ENCODE measurements around the gene SAMD11. TPM values are rescaled to one million over a fixed set of nuclear protein-coding genes. Genes with fewer than 3 reads are reported as not detected.

Gene SAMD11
- polyA plus RNA-seq, 1 donor, result 18.1 TPM

DNA sequence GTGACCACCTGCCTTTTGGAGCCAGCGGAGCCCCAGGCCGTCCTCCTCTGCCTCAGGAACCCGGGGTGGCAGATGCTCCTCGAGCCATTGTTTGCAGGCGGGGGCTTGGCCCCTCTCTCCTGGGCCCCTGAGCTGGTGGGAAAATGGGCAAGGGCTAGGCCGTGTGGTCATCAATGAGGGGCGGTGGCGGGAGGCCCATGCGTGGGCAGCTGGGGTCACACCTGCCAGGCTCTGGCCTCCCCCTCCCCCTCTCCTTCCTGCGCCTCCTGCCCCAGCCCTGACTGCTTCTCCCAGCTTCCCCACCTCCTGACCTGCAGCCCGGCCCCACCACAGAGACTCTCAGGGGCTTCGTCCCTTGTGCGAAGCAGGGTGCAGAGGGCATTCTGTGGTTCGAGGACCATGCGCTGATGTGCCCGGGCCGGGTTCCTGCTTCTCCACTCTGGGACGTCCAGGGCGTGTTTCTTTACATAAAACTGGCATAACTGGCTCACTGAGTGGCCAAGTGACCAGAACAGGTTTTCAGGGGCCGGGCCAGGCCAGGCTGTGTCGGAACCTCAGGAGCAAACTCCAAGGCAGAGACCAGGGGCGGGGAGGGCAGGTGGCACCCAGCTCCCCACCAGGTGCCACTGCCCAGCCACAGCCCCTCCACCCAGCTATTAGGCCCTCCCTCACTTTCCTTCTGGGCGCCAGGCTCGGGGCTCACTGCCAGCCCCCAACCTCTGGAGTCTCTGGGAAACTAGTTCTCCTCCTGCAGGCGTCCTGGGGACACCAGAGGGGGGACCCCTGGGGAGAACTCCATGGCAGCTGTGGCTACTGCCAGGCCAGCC lies 9.3 kb downstream of the SAMD11 start:
- Histone ChIP-seq H3K27me3 (ENCODE audit: control insufficient read depth, insufficient read depth, low read length) (peaks cover 81% of the 10 kb centered on the region), H3K9me3 (ENCODE audit: control insufficient read depth, low read depth, low read length) (peaks cover 7% of the 10 kb centered on the region), H3K36me3 (ENCODE audit: control insufficient read depth, insufficient read depth, low read length) (no peaks in the 10 kb centered on the region), H3K4me3 (ENCODE audit: low read length) (no peak overlapping the region), H3K4me1 (ENCODE audit: control insufficient read depth, insufficient read depth, low read length) (peaks cover 11% of the 10 kb centered on the region), H3K27ac (ENCODE audit: low read length) (no peak overlapping the region)
- WGBS (ENCODE audit: insufficient coverage, low lambda C conversion rate), result no CpG with 5 or more reads among the region's 25 CpGs
- DNase-seq, result no peak

DNA sequence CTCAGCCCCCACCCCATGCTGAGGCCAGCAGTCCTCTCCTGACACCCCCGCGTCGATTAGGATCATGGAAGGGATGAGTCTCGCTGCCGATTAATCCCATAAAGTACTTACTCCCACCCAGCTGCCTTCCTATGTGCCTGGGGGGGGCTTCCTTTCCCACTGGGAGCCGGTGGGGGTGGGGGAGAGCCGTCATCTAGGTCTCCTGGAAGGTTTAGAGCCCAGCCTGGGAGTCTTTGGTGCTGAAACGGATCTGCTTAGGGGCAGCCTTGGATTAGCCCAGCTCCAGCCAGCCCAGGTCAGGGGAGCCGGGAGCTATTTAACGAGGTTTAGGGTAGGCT lies 9.8 kb downstream of the SAMD11 start:
- H3K36me3 ChIP-seq (ENCODE audit: control insufficient read depth, insufficient read depth, low read length), result no peaks in the 10 kb centered on the region
- no peak overlapping the region for H3K27ac ChIP-seq (ENCODE audit: low read length)
- no CpG with 5 or more reads among the region's 10 CpGs for whole genome bisulfite sequencing (ENCODE audit: insufficient coverage, low lambda C conversion rate)
- H3K4me1 ChIP-seq (ENCODE audit: control insufficient read depth, insufficient read depth, low read length), result peaks cover 11% of the 10 kb centered on the region
- no peak overlapping the region for H3K4me3 ChIP-seq (ENCODE audit: low read length)
- H3K9me3 ChIP-seq (ENCODE audit: control insufficient read depth, low read depth, low read length), result peaks cover 7% of the 10 kb centered on the region
- no peak for DNase-seq
- peaks cover 82% of the 10 kb centered on the region for H3K27me3 ChIP-seq (ENCODE audit: control insufficient read depth, insufficient read depth, low read length)

DNA sequence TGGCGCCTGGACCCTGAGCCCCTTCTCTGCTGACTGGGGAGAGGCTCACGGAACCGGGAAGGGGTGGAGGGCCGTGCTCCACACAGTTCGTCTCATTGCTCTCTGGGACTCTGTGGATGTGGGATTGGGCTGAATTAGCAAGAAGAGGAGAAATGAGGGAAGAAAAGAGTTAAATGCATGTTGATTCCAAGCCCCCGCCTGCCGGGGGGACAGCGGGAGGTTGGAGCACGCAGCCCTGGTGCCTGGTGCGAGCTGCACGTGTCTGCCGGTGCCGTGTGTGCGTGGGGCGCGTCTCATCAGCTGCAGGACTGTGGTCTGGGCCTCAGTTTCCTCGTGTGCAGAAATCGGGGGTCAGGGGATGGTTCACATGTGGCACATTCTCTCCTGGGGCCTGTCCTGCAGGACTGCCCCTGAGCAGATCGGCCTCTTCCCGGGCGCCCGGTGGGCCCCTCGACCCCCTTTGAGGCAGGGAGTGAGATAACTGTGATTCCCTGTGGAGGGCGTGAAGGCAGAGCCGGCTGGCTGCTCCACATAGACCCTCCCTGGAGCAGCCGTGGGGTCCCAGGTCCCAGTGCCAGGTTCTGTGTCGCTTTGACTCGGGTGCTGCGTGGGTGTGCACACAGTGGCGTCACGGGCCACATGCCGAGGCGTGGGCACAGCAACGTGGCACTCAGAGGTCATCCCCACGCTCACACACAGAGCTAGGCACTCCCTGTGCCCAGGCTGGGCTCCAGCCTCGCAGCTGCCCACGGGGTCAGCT lies 11.4 kb downstream of the SAMD11 start:
- Histone ChIP-seq H3K4me1 (ENCODE audit: control insufficient read depth, insufficient read depth, low read length) (peaks cover 20% of the 10 kb centered on the region), H3K36me3 (ENCODE audit: control insufficient read depth, insufficient read depth, low read length) (no peaks in the 10 kb centered on the region), H3K27ac (ENCODE audit: low read length) (no peak overlapping the region), H3K9me3 (ENCODE audit: control insufficient read depth, low read depth, low read length) (peaks cover 12% of the 10 kb centered on the region), H3K4me3 (ENCODE audit: low read length) (no peak overlapping the region), H3K27me3 (ENCODE audit: control insufficient read depth, insufficient read depth, low read length) (peaks cover 87% of the 10 kb centered on the region)
- WGBS (ENCODE audit: insufficient coverage, low lambda C conversion rate), result no CpG with 5 or more reads among the region's 37 CpGs
- no peak for DNase-seq

DNA sequence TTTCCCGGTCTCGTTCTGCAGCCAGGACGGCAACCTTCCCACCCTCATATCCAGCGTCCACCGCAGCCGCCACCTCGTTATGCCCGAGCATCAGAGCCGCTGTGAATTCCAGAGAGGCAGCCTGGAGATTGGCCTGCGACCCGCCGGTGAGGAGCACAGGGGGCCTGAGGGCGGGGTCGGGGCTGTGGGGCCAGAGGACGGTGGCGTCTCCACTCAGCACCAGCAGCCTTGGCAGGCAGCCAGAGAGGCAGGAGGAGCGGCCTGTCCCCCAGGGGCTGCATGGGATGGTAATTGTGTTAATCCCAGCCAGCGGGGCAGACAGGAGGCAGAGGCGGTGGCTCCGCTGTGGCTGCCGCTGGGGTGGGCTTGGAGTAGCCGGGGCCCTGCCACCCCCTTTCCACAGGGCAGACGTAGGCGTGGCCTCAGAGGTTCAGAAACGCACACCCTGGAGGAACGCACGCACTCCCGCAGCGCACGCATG lies 12.1 kb downstream of the SAMD11 start:
- H3K27ac ChIP-seq (ENCODE audit: low read length), result no peak overlapping the region
- no peaks in the 10 kb centered on the region for H3K36me3 ChIP-seq (ENCODE audit: control insufficient read depth, insufficient read depth, low read length)
- H3K27me3 ChIP-seq (ENCODE audit: control insufficient read depth, insufficient read depth, low read length), result peaks cover 87% of the 10 kb centered on the region
- WGBS (ENCODE audit: insufficient coverage, low lambda C conversion rate), result 0% methylated on average over 1 of the region's 30 CpGs
- peaks cover 25% of the 10 kb centered on the region for H3K4me1 ChIP-seq (ENCODE audit: control insufficient read depth, insufficient read depth, low read length)
- DNase-seq, result peak in 1 of 2 donors; percentile 48
- no peak overlapping the region for H3K4me3 ChIP-seq (ENCODE audit: low read length)
- H3K9me3 ChIP-seq (ENCODE audit: control insufficient read depth, low read depth, low read length), result peaks cover 12% of the 10 kb centered on the region

DNA sequence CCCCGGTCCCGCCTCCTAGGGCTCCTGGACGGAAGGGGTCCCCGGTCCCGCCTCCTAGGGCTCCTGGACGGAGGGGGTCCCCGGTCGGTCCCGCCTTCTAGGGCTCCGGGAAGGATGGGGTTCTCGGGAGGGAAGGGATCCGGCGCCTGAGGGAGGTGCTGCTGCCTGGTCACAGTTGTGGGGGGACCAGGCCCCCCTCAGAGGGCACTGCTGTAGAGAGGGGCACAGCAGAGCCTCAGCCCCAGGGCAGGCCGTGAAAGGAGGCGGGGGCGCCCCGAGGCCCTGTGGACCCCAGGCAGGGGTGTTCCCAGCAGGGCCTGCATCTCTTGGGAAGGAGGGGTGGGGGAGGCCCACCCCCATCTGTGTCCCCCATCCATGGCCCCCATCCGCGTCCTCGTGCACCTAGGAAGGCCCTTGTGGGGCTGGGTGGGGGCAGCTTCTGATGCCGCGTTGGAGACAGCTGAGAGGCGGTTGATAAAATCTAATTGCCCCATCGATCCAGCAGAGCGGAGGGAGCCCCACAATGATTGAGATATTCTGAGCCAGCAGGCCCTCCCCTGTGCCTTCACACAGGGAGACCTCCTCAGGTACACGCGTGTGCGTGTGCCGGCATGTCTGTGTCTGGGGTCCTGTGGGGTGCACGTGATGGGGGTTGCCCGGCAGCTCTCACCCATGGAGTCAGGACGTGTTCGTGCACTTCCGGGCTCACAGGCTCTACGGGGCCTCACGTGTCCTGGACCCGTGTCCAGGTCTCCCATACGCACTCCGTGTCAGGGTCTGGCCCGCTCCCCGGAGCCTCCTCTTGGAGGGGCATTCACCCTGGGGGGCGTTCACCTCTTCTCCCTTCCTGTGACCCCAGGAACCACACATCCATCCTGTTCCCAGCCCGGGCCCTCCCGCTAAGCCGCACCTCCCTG lies 12.9 kb downstream of the SAMD11 start:
- Histone ChIP-seq H3K9me3 (ENCODE audit: control insufficient read depth, low read depth, low read length) (peaks cover 18% of the 10 kb centered on the region), H3K4me1 (ENCODE audit: control insufficient read depth, insufficient read depth, low read length) (peaks cover 32% of the 10 kb centered on the region), H3K4me3 (ENCODE audit: low read length) (no peak overlapping the region), H3K36me3 (ENCODE audit: control insufficient read depth, insufficient read depth, low read length) (no peaks in the 10 kb centered on the region), H3K27ac (ENCODE audit: low read length) (no peak overlapping the region), H3K27me3 (ENCODE audit: control insufficient read depth, insufficient read depth, low read length) (peaks cover 88% of the 10 kb centered on the region)
- no CpG with 5 or more reads among the region's 45 CpGs for WGBS (ENCODE audit: insufficient coverage, low lambda C conversion rate)
- no peak for DNase-seq

DNA sequence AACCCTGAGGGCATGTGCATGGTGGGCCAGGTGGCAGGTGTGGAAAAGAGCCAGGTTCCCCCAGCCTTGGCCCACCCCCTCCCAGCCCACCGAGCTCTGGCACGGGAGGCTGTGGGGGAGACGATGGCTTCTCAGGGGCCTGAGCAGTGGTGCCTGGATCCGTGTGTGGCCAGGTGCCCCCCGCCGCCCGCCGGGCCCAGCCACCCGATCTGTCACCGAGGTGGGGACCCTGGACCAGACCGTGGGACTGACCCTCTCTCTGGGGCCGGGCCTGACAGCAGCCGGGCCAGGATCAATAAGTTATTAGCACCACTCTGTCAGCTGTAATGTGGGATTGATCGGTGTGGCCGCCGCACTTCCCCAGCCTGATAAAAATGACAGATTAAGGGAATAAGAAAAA lies 13.8 kb downstream of the SAMD11 start:
- H3K27ac ChIP-seq (ENCODE audit: low read length), result no peak overlapping the region
- peaks cover 18% of the 10 kb centered on the region for H3K9me3 ChIP-seq (ENCODE audit: control insufficient read depth, low read depth, low read length)
- DNase-seq, result no peak
- no CpG with 5 or more reads among the region's 16 CpGs for WGBS (ENCODE audit: insufficient coverage, low lambda C conversion rate)
- H3K4me3 ChIP-seq (ENCODE audit: low read length), result no peak overlapping the region
- H3K4me1 ChIP-seq (ENCODE audit: control insufficient read depth, insufficient read depth, low read length), result peaks cover 32% of the 10 kb centered on the region
- H3K36me3 ChIP-seq (ENCODE audit: control insufficient read depth, insufficient read depth, low read length), result no peaks in the 10 kb centered on the region
- peaks cover 83% of the 10 kb centered on the region for H3K27me3 ChIP-seq (ENCODE audit: control insufficient read depth, insufficient read depth, low read length)

DNA sequence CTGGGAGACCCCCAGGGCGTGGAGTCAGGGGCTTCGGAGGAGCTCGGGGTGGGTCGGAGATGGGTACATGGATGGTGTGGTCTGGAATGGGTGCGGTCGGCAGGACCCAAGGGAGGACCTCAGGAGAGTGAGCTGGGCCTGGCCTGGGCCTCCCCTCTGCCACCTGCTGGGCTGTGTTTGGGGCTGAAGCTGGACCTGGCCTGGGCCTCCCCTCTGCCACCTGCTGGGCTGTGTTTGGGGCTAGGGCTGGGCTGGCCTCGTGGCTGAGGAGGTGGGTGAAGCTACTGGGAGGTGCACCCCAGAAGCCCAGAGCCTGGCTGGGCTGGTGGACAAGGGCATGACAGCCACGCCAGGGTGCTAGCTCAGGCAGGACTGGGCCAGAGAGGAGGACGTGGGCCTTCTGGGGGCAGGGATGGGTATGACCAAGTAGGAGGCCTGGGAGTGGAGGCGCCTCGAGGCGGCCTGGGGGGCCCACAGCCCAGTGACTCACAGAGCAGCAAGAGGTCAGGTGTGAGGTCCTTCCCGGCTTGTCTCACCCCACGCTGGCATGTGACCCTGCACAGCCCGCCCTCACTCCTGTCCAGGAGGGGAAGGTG lies 14.5 kb downstream of the SAMD11 start:
- Histone ChIP-seq H3K27ac (ENCODE audit: low read length) (no peak overlapping the region), H3K9me3 (ENCODE audit: control insufficient read depth, low read depth, low read length) (peaks cover 21% of the 10 kb centered on the region), H3K4me1 (ENCODE audit: control insufficient read depth, insufficient read depth, low read length) (peaks cover 37% of the 10 kb centered on the region), H3K27me3 (ENCODE audit: control insufficient read depth, insufficient read depth, low read length) (peaks cover 82% of the 10 kb centered on the region), H3K36me3 (ENCODE audit: control insufficient read depth, insufficient read depth, low read length) (no peaks in the 10 kb centered on the region), H3K4me3 (ENCODE audit: low read length) (no peak overlapping the region)
- no CpG with 5 or more reads among the region's 15 CpGs for WGBS (ENCODE audit: insufficient coverage, low lambda C conversion rate)
- DNase-seq, result no peak

DNA sequence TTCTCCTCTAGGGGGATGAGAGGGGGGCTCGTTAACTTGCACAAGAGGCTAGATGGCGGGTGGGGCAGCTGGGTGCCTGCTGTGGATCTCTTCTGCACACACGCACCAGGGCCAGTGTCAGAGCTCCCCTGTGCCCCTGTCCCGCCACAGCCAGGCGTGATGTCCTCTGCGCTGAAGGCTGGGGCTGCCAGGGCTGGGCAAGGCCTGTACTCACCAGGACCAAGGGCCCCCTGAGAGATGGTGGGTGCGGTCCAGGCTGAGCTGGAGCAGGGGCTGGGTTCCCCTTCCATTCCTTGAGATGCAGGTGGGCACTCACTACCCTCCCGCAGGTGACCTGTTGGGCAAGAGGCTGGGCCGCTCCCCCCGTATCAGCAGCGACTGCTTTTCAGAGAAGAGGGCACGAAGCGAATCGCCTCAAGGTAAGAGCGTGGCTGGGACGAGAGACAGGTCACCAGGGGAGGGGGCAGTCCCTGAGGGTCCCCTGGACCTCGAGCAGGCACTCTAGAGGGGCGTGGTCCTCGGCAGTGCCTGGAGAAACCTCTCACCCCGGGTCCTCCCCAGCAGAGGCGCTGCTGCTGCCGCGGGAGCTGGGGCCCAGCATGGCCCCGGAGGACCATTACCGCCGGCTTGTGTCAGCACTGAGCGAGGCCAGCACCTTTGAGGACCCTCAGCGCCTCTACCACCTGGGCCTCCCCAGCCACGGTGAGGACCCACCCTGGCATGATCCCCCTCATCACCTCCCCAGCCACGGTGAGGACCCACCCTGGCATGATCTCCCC lies 15.2 kb downstream of the SAMD11 start:
- H3K27me3 ChIP-seq (ENCODE audit: control insufficient read depth, insufficient read depth, low read length), result peaks cover 82% of the 10 kb centered on the region
- H3K4me1 ChIP-seq (ENCODE audit: control insufficient read depth, insufficient read depth, low read length), result peaks cover 39% of the 10 kb centered on the region
- H3K4me3 ChIP-seq (ENCODE audit: low read length), result no peak overlapping the region
- no peak overlapping the region for H3K27ac ChIP-seq (ENCODE audit: low read length)
- no peak for DNase-seq
- H3K36me3 ChIP-seq (ENCODE audit: control insufficient read depth, insufficient read depth, low read length), result peaks cover 3% of the 10 kb centered on the region
- peaks cover 24% of the 10 kb centered on the region for H3K9me3 ChIP-seq (ENCODE audit: control insufficient read depth, low read depth, low read length)
- WGBS (ENCODE audit: insufficient coverage, low lambda C conversion rate), result no CpG with 5 or more reads among the region's 30 CpGs

DNA sequence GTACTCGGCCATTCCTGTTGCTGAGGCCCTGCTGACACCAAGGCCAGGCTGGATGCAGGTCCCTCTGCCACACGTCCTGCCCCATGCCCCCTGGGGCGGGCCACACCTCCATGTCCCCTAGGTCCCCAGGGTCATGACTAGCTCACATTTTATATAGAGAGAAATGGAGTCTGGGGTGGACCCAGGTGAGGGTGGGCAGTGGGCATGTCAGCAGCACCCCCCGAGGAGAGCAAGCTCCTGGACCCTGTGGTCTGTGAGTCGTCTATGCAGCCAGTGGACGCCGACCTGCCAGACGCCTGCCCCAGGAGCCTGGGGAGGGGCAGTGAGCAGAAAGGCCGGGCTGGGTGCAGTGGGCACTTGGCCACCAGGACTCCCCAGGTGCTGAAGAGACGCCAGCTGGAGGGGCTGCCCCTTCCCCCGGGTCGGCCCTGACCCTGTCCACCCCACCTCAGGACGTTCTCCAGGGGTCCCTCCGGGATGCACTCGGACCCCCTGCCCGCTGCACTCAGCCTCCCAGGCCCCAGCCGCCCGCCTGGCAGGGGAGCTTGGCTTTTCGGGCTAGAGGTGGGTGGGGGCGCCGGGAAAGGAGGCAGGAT lies 15.9 kb downstream of the SAMD11 start:
- H3K36me3 ChIP-seq (ENCODE audit: control insufficient read depth, insufficient read depth, low read length), result peaks cover 7% of the 10 kb centered on the region
- no peak overlapping the region for H3K4me3 ChIP-seq (ENCODE audit: low read length)
- H3K27ac ChIP-seq (ENCODE audit: low read length), result no peak overlapping the region
- peaks cover 82% of the 10 kb centered on the region for H3K27me3 ChIP-seq (ENCODE audit: control insufficient read depth, insufficient read depth, low read length)
- WGBS (ENCODE audit: insufficient coverage, low lambda C conversion rate), result no CpG with 5 or more reads among the region's 21 CpGs
- no peak for DNase-seq
- peaks cover 39% of the 10 kb centered on the region for H3K4me1 ChIP-seq (ENCODE audit: control insufficient read depth, insufficient read depth, low read length)
- H3K9me3 ChIP-seq (ENCODE audit: control insufficient read depth, low read depth, low read length), result peaks cover 25% of the 10 kb centered on the region

Data from large intestine (tissue), 3 donors.